Endothelial cell of umbilical vein (primary cell): Measurements from ENCODE around the gene CPVL. TPM values are rescaled to one million over a fixed set of nuclear protein-coding genes. Genes with fewer than 3 reads are reported as not detected.
A peak's percentile ranks its signal among the peaks of the same experiment; 100 is the strongest.

Experiments
- BruUV-seq: library from RNA; stranded (reverse); fragments of 400-500 nt; replicated peaks from 2 replicates; lab custom pipeline; 2021; lab: Mats Ljungman, UMichigan
- CTCF ChIA-PET: fragments of 300-600, 350-600 bp; sonication (Branson Sonifier 250); formaldehyde crosslinking; loops from one replicate; lab custom pipeline; 2021; ENCODE audit warnings: antibody characterized with exemption, inconsistent platforms; lab: Charles Lee
- POLR2A ChIA-PET: fragments of 300-600, 350-600 bp; sonication (Branson Sonifier 250); formaldehyde crosslinking; loops from one replicate; lab custom pipeline; 2021; ENCODE audit warnings: antibody characterized with exemption, inconsistent platforms; lab: Charles Lee
- DNase-seq: peaks from one replicate; pipeline ENCODE4 v3.0.0-alpha.2; 2011; ENCODE audit warnings: low read depth, low spot score
- FAIRE-seq: peaks from 2 replicates; lab custom pipeline; 2011; peaks lifted over from hg19 to GRCh38; lab: Jason Lieb, UNC
- H2AFZ ChIP-seq: 2 replicates; pipeline ENCODE4 v1.6.0; 2012; ENCODE audit warnings: low read depth, low read length, control low read depth, inconsistent platforms
- H3K27ac ChIP-seq: 2 replicates; pipeline ENCODE4 v1.5.1; 2011; ENCODE audit warnings: low read depth, mild to moderate bottlenecking, control low read depth, low read length, moderate library complexity; ENCODE audit not compliant: insufficient read depth
- H3K27me3 ChIP-seq, 2 experiments: 2 replicates each; pipeline versions ENCODE4 v1.6.0 to v1.6.1; 2011; ENCODE audit warnings: low read length in 2 of 2, mixed read lengths in 1 of 2; ENCODE audit not compliant: control insufficient read depth in 2 of 2, insufficient read depth in 2 of 2
- H3K36me3 ChIP-seq, 2 experiments: 2 replicates in 1 of 2; 3 replicates in 1 of 2; pipeline ENCODE4 v1.5.1; 2011; ENCODE audit warnings: low read length in 2 of 2, mild to moderate bottlenecking in 1 of 2, moderate library complexity in 1 of 2; ENCODE audit not compliant: control insufficient read depth in 2 of 2, insufficient read depth in 2 of 2; ENCODE audit errors: extremely low read depth in 1 of 2
- H3K4me1 ChIP-seq: 3 replicates; pipeline ENCODE4 v1.5.1; 2011; ENCODE audit warnings: mild to moderate bottlenecking, low read length; ENCODE audit not compliant: control insufficient read depth, insufficient read depth; ENCODE audit errors: extremely low read depth
- H3K4me2 ChIP-seq: 2 replicates; pipeline ENCODE4 v1.6.1; 2011; ENCODE audit warnings: low read length, control low read depth, mixed read lengths; ENCODE audit not compliant: insufficient read depth
- H3K4me3 ChIP-seq, 3 experiments: fragments of 200-600 bp in 1 of 3; sonication (generic), shearing (Covaris generic) in 1 of 3; replicated peaks in 1 of 3; 2 replicates each; pipeline ENCODE4 v1.5.1; 2011 to 2016; ENCODE audit warnings: control low read depth in 3 of 3, low read length in 3 of 3, mild to moderate bottlenecking in 2 of 3, inconsistent platforms in 1 of 3, low read depth in 1 of 3, moderate library complexity in 1 of 3; ENCODE audit not compliant: insufficient read depth in 1 of 3
- H3K79me2 ChIP-seq: 2 replicates; pipeline ENCODE4 v1.6.0; 2012; ENCODE audit warnings: low read length, inconsistent platforms; ENCODE audit not compliant: control insufficient read depth, insufficient read depth
- H3K9ac ChIP-seq: replicated peaks from 2 replicates; pipeline ENCODE3; 2011; ENCODE audit warnings: low read length, control low read depth; ENCODE audit not compliant: insufficient read depth; ENCODE audit errors: extremely low read depth
- H3K9me1 ChIP-seq: replicated peaks from 3 replicates; pipeline ENCODE4 v1.6.0; 2011; ENCODE audit warnings: mild to moderate bottlenecking, low read length; ENCODE audit not compliant: control insufficient read depth, insufficient read depth; ENCODE audit errors: extremely low read depth
- H3K9me3 ChIP-seq: replicated peaks from 2 replicates; pipeline ENCODE4 v1.5.1; 2012; ENCODE audit warnings: low read length, inconsistent platforms; ENCODE audit not compliant: control insufficient read depth, insufficient read depth
- H4K20me1 ChIP-seq: replicated peaks from 2 replicates; pipeline ENCODE3; 2011; ENCODE audit warnings: mild to moderate bottlenecking, low read length; ENCODE audit not compliant: control insufficient read depth, insufficient read depth; ENCODE audit errors: extremely low read depth
- EZH2 ChIP-seq: IDR thresholded peaks from 2 replicates; pipeline ENCODE4 v1.6.1; 2012; ENCODE audit warnings: borderline replicate concordance, low read depth, mild to moderate bottlenecking, moderate library complexity, low read length, inconsistent platforms; ENCODE audit not compliant: severe bottlenecking
- FOS ChIP-seq: IDR thresholded peaks from 2 replicates; pipeline ENCODE4 v1.6.1; 2011; ENCODE audit warnings: mild to moderate bottlenecking, low read length, moderate library complexity, borderline replicate concordance; ENCODE audit not compliant: insufficient read depth
- dilution Hi-C: fragments of 300-500 bp; cut with MboI; formaldehyde crosslinking; loops from one replicate; pipeline ENCODE4 v1.15.0; 2019; ENCODE audit warnings: low sequenced_read_pairs; ENCODE audit not compliant: extremely low pct_ligation_motif_present
- intact Hi-C: fragments of 100-400 bp; cut with micrococcal nuclease; formaldehyde crosslinking; loops from one replicate; pipeline ENCODE4 v1.10.0; 2022
- polyA plus RNA-seq, 4 experiments: library from polyadenylated mRNA; depleted of rRNA in 3 of 4; stranded (reverse) in 3 of 4; unstranded in 1 of 4; fragments of >200 nt; gene quantifications; 2 replicates each; pipeline versions ENCODE4 v1.2.1 to v1.2.3, GENCODE V29; 2011 to 2012; ENCODE audit warnings: missing spikeins in 1 of 4
- total RNA-seq: library from RNA; stranded (reverse); gene quantifications from 2 replicates; pipeline ENCODE4 v1.2.3, GENCODE V29; 2021
- TF ChIP-seq, protein P1 (sequence below), 2 donors: IDR thresholded peaks; 1 replicate in 1 of 2; 2 replicates in 1 of 2; pipeline ENCODE4 v1.5.1; 2011; ENCODE audit warnings: low read length in 2 of 2, mild to moderate bottlenecking in 2 of 2, moderate library complexity in 2 of 2, control low read depth in 1 of 2, inconsistent platforms in 1 of 2, low read depth in 1 of 2; ENCODE audit not compliant: insufficient read depth in 1 of 2; ENCODE audit errors: extremely low read depth in 1 of 2
- TF ChIP-seq, protein P2 (sequence below): IDR thresholded peaks from 2 replicates; pipeline ENCODE4 v1.6.1; 2011; ENCODE audit not compliant: insufficient read depth, insufficient read length

The CPVL gene
- total and polyA plus RNA-seq, 2 donors (not counting 3 experiments of a cell fraction or from before 2014, with no cell fraction given): 0.14 TPM; not detected in 1

DNA sequence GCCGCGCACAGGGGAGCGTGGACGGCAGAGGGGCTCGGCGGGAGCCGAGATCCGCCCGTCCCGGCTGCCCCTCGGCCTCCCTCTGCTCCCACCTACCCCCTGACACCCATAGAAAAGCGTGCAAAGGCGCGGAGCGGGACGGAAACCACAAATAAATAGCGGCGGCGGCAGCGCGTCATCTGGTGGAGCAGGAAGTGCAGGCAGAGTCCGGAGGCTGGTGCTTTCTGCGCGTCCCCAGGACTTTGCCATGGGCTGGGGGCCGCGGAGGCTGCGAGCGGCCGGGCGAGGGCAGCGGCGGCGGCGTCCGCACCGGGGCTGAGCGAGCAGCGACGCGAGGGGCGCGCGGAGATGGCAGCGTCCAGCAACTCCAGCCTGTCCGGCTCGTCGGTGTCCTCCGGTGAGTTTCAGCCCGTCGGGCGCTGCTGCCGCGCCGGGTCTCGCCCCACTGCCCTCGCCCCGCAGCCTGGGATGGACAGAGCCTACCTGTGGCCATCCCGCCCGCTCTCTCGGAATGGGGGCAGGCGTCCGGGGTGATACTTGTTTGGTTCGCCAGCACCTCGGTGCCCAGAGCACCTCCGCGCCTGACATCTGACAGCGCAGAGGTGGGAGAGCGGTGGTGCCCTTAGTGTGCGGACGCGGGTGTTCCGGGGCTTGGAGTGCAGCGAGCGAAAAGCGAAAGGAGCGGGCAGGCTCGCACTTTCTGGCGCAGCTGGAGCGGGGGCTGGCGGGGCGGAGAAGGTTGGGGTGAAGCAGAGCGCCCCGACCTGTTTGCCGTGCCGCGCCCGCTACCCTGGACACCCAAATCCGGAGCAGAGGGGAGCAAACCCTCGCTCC lies 48.5 kb upstream of the CPVL start, which contains the start of gene CHN2:
CHN2 (plus strand) TSS at position 182 of the 834 bp plus-strand sequence.
- Histone ChIP-seq H3K79me2 (no peaks in the 10 kb centered on the region), H3K4me3 (peak within 1 kb of the TSS; percentile 72 to 88 (median 74)), H3K9me3 (no peaks in the 10 kb centered on the region), H2AFZ (peak within 1 kb of the TSS; percentile 76), H3K4me1 (peaks cover 8% of the 10 kb centered on the region), H3K27me3 (peaks cover 18 to 33% of the 10 kb centered on the region in 2 experiments), H3K36me3 (no peaks in the 10 kb centered on the region), H3K9me1 (no peaks in the 10 kb centered on the region), H4K20me1 (no peaks in the 10 kb centered on the region), H3K9ac (peak within 1 kb of the TSS; percentile 49), H3K27ac (no peak within 1 kb of the TSS), H3K4me2 (peak within 1 kb of the TSS; percentile 87)
- BruUV-seq: no TSS peak
- peak; percentile 46 for TF ChIP-seq EZH2
- no peak for TF ChIP-seq FOS
- DNase-seq: peak; percentile 42
- intact Hi-C loops (loop anchor here (1.0 to 2.0 kb wide), 4 partner anchors 70 to 268 kb away; no protein-coding TSS in a partner anchor), dilution Hi-C loops (no loop called here)
- peak; percentile 40 for FAIRE-seq
- ChIA-PET CTCF (interaction anchor here (0.6 to 2.4 kb wide), 7 partner anchors 61 to 273 kb away, joined by 3 to 8 read pairs (median 4); no protein-coding TSS in a partner anchor), POLR2A (interaction anchor here (0.7 kb wide), 1 partner anchor 16 kb away, joined by 3 read pairs; no protein-coding TSS in a partner anchor)

DNA sequence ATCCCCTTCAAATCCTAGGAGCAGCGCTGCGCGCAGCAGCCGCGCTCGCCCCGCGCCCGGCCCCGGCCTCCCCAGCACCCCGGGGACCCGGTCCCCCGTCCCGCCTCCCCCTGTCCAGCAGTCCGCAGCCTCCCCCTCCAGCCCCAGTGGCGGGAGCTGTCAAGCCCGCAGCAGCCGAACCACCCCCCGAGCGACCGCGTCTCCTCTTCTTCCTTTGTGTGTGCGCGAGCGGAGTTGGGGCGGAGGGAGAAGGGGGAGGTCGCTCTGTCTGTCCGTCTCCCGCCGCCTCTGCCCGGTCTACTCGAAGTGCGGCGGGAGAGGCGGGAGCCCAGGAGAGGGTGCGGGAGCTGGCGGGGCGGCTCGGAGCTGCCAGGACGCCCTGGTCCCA lies 47.9 kb upstream of the CPVL start:
- ChIA-PET POLR2A (no interaction called here), CTCF (interaction anchor here (0.6 to 2.4 kb wide), 7 partner anchors 61 to 272 kb away, joined by 3 to 8 read pairs (median 4); no protein-coding TSS in a partner anchor)
- H3K27ac ChIP-seq: no peak overlapping the region
- H3K79me2 ChIP-seq: no peaks in the 10 kb centered on the region
- peak overlapping the region; percentile 72 to 88 (median 74) for H3K4me3 ChIP-seq
- no peaks in the 10 kb centered on the region for H4K20me1 ChIP-seq
- TF ChIP-seq, protein P1, sequence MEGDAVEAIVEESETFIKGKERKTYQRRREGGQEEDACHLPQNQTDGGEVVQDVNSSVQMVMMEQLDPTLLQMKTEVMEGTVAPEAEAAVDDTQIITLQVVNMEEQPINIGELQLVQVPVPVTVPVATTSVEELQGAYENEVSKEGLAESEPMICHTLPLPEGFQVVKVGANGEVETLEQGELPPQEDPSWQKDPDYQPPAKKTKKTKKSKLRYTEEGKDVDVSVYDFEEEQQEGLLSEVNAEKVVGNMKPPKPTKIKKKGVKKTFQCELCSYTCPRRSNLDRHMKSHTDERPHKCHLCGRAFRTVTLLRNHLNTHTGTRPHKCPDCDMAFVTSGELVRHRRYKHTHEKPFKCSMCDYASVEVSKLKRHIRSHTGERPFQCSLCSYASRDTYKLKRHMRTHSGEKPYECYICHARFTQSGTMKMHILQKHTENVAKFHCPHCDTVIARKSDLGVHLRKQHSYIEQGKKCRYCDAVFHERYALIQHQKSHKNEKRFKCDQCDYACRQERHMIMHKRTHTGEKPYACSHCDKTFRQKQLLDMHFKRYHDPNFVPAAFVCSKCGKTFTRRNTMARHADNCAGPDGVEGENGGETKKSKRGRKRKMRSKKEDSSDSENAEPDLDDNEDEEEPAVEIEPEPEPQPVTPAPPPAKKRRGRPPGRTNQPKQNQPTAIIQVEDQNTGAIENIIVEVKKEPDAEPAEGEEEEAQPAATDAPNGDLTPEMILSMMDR (IDR thresholded peaks at IDR 0.05; ENCODE audit: extremely low read depth in 1 of 2, insufficient read depth in 1 of 2, low read depth in 1 of 2, low read length in 2 of 2): peak in 1 of 2 donors; percentile 0
- TF ChIP-seq, protein P2, sequence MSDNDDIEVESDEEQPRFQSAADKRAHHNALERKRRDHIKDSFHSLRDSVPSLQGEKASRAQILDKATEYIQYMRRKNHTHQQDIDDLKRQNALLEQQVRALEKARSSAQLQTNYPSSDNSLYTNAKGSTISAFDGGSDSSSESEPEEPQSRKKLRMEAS: no peak
- H3K27me3 ChIP-seq: peaks cover 14 to 33% of the 10 kb centered on the region in 2 experiments
- no peaks in the 10 kb centered on the region for H3K9me1 ChIP-seq
- DNase-seq (no peak), FAIRE-seq (no peak)
- no TSS peak for BruUV-seq
- no peaks in the 10 kb centered on the region for H3K9me3 ChIP-seq
- peak overlapping the region; percentile 49 for H3K9ac ChIP-seq
- intact Hi-C loops (loop anchor here (1.0 to 2.0 kb wide), 4 partner anchors 71 to 267 kb away; no protein-coding TSS in a partner anchor), dilution Hi-C loops (no loop called here)
- H3K36me3 ChIP-seq: no peaks in the 10 kb centered on the region
- H3K4me1 ChIP-seq: peaks cover 8% of the 10 kb centered on the region
- peak overlapping the region; percentile 87 for H3K4me2 ChIP-seq
- peak overlapping the region; percentile 76 for H2AFZ ChIP-seq
